ENCODE data around the gene COL23A1. TPM values are rescaled to one million over a fixed set of nuclear protein-coding genes. Genes with fewer than 3 reads are reported as not detected.

Gene COL23A1
- total and polyA plus RNA-seq, 2 of the 8 experiments (the other 6 are each of a cell fraction or from before 2014, with no cell fraction given) = 3.1 to 4.7 TPM

DNA sequence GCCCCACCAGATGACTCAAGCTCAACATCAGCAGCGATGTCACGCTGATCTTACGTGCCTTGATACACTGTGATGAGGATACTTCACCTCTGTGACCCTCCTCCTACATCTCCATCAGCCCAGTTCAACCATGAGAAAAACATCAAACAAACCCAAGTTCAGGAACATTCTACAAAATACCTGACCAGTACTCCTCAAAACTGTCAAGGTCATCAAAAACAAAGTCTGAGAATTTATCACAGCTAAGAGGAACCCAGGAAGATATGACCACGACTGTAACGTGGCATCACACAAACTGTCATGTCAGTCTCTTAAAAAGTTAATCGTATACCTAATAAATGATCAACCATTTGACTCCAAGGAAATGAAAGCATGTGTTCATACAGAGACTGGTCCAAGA, 90.8 kb downstream of the COL23A1 start (continued):
- TF ChIP-seq MAX (IDR thresholded peaks at IDR 0.05) (no peak), CBX5 (IDR thresholded peaks at IDR 0.05; ENCODE audit: low read depth, low read length) (no peak), SIX5 (IDR thresholded peaks at IDR 0.05; ENCODE audit: low read depth, low read length) (no peak), POLR2A (IDR thresholded peaks at IDR 0.05; ENCODE audit: control extremely low read depth in 1 of 2, low read depth in 2 of 2, low read length in 2 of 2) (no peak)

All from H1 (cell line).